Measurements from ENCODE around the gene AUTS2. TPM values are rescaled to one million over a fixed set of nuclear protein-coding genes. Genes with fewer than 3 reads are reported as not detected.
A peak's percentile ranks its signal among the peaks of the same experiment; 100 is the strongest.

The AUTS2 gene
- total and polyA plus RNA-seq, 10 of the 15 experiments (the other 5 are each of a cell fraction or from before 2014, with no cell fraction given): 6.4 to 55.6 (median 21.6) TPM

GRCh38 chr7:70791341-70791740, 1193.1 kb downstream of the AUTS2 start:
- in situ Hi-C loops (cut with MboI) (no loop called here), intact Hi-C loops (cut with micrococcal nuclease; ENCODE audit: unreplicated experiment) (no loop called here)
- H3K36me3 ChIP-seq (ENCODE audit: control insufficient read depth in 2 of 2, insufficient read depth in 2 of 2, low read length in 1 of 2): peaks cover 16 to 25% of the 10 kb centered on the region in 2 experiments; a peak in 3 of 4 replicates
- H3K4me2 ChIP-seq (ENCODE audit: control insufficient read depth, insufficient read depth): no peak overlapping the region
- ChIA-PET CTCF (no interaction called here), POLR2A (no interaction called here), SMC1A (ENCODE audit: uncharacterized antibody, unreplicated experiment) (interaction anchor here (1.0 kb wide), 1 partner anchor 84 kb away, joined by 3 read pairs; no protein-coding TSS in a partner anchor), RAD21 (ENCODE audit: unreplicated experiment) (no interaction called here)
- H3K9ac ChIP-seq (ENCODE audit: control insufficient read depth, insufficient read depth, low read length): no peak overlapping the region
- TSS peak; percentile 34 for BruUV-seq (replicated peaks)
- H3K79me2 ChIP-seq (ENCODE audit: control insufficient read depth, insufficient read depth, low read length): no peaks in the 10 kb centered on the region
- H3K4me3 ChIP-seq: no peak overlapping the region
- H3K27me3 ChIP-seq (replicated peaks in 1 of 2; ENCODE audit: control insufficient read depth in 2 of 2, insufficient read depth in 2 of 2, low read length in 1 of 2): no peaks in the 10 kb centered on the region
- ATAC-seq (no peak), FAIRE-seq (no peak), DNase-seq (ENCODE audit: low read depth, low spot score) (no peak)
- 85% methylated on average over 6 of the region's 6 CpGs for WGBS (ENCODE audit: insufficient coverage, insufficient replicate concordance, low lambda C conversion rate, missing lambda C conversion rate)
- H4K20me1 ChIP-seq (ENCODE audit: control insufficient read depth, insufficient read depth): no peaks in the 10 kb centered on the region
- H3K9me3 ChIP-seq (replicated peaks; ENCODE audit: control insufficient read depth, insufficient read depth, low read length): no peaks in the 10 kb centered on the region
- H3K27ac ChIP-seq (ENCODE audit: control insufficient read depth, insufficient read depth): no peak overlapping the region
- no peaks in the 10 kb centered on the region for H3K4me1 ChIP-seq (ENCODE audit: control insufficient read depth, insufficient read depth, low read length)
- H2AFZ ChIP-seq (ENCODE audit: control insufficient read depth, low read depth, low read length): no peak overlapping the region
- TF ChIP-seq IRF3 (IDR thresholded peaks at IDR 0.05) (no peak), SMAD1 (IDR thresholded peaks at IDR 0.05; ENCODE audit: low read depth, partially characterized antibody) (no peak), RCOR1 (conservative IDR thresholded peaks at IDR 0.05; ENCODE audit: low read depth, low read length) (no peak), KLF5 (IDR thresholded peaks at IDR 0.05; ENCODE audit: partially characterized antibody) (no peak), MEF2A (IDR thresholded peaks at IDR 0.05; ENCODE audit: insufficient read depth, low read depth, low read length) (no peak), POLR2A (IDR thresholded peaks at IDR 0.05; ENCODE audit: low read depth, low read length) (no peak), PAX5 (IDR thresholded peaks at IDR 0.05; ENCODE audit: borderline replicate concordance, low read depth, low read length) (no peak), NFIC (IDR thresholded peaks at IDR 0.05; ENCODE audit: low read depth, low read length) (no peak), CUX1 (IDR thresholded peaks at IDR 0.05; ENCODE audit: insufficient replicate concordance, low read depth, low read length) (no peak)

Data from GM12878 (cell line).